ENCODE data around the gene CTBP2.

CTBP2 gene

GRCh38 chr10:125037145-125037877 is 123.1 kb downstream of the CTBP2 start:
- no peak for DNase-seq

- no peak for DNase-seq
These were observed 124.6 kb downstream of the CTBP2 start for GRCh38 chr10:125035588-125036295.

DNA sequence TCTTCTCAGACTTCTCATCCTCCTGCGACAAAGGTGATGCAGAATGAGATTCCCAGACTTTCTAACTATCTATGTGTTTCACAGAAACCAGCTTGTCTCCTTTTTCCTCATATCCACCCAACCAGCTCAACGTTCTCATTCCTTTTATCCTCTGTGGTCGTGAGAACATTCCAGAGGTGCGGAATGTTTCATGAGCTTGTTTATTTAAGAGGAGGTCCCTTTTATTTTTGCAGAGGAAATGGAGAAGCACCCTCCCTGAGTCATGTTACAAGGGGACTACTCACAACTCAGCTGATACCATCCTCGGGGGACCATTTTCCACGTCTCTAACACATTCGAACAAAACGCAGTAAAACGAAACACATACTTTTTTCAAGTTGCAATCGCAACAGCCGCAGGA is 125.2 kb downstream of the CTBP2 start:
- DNase-seq: no peak

DNA sequence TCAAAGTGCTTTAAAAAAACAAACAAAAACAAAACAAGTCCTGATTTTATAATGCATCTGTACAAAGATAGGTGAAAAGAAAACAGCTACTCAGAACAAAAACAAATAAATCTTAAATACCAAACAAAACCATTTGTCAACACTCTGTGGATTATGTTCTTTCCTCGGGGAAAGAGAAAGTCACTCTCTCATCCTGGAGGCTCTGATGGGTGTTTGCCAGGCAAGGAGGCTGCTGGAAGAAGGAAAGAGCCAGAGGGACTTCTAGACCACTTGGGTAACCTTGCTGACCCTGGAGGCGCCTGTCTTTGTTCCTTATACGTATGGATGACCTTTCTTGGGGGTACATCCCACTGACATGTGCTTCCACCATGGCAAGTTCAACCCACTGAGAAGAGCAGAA is 125.7 kb downstream of the CTBP2 start:
- no peak for DNase-seq

DNA sequence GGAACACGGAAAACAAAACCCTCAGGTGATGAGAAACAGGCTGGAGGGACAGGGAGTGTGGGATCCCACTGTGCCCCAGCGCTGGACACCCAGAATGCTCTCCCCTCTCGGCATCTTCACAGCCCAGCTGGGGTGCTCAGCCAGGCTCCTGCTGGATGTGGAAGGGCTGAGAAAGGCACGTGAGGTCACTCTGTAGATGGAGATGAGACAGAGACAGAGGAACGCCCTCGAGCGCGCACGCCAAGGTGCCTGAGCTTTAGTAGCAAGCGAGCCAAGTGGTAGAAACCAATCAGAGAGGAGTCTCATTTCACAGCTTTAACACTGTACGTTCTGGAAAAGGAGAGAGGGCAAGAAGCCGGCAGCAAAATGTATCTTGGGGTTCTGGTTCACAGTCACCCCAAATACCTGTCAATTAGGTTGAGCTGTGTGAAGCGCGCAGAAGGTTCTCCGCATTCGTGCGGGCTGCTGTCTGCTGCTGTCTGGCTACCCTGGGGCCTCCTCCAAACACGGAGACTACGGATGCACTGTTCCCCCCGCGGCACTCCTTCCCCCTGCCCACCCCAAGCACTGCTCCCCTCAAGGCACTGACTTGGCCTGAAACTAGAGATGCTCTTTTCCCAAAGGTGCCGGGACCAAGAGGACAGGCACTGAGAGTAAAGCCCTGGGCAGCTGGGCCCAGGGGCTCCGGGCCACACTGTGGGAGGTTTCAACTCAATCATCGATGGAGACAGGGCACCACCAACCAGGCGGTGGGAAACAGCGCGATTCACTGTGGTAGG is 127.0 kb downstream of the CTBP2 start:
- no peak for DNase-seq

DNA sequence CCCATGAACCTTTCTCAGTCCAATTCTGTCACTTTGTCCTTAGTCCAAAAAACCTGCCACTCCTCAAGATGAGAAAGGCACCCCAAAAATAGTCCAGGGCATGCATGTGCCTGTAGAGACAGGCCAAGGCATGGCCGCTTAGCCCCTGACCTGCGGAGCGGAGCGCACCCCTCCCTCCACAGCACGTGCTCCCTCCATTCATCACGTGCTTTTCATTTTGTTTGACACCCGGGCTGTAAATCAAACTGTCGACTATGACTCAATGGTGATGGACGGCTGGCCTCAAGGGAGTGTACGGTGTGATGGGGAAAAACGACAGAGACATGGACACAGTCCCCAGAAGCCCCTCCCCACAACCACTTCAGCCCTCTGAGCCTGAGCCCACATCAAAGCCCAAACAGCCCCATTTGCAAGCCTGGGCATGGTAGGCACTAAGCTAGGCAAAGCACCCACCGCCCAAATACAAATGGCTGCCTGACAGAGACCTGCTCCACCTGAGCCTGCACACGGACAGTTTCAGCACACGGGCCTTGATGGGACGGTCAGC is 127.8 kb downstream of the CTBP2 start:
- no peak for DNase-seq

DNA sequence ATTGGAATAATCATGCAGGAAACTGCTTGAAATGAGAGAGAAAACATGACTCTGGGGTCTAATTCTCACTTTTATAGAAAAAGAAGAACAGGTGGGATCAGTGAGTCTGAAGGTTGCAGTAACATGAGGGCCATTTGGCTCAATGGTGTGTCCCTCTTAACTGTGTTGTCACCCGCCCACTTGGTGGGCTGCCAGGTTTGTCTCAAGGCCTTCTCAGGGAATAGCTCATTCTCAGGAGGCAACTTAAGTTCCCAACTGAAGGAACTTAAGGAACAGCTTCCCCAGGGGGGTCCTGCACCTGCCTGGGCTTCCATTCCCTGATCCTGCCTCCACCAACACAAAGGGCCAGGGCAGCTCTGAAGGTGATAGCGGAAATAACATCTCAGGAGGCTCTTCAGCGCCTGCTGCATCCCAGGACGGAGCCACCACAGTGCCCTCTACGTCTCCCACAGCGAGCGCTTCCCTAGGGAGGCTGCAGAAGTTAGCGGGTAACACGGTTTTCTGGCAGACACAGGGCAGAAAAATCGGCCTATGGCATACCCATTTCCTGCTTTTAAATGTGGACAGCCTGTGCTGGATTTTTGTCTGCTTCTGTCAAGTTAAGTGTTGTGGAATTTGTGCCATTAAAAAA is 129.7 kb downstream of the CTBP2 start:
- no peak for DNase-seq

DNA sequence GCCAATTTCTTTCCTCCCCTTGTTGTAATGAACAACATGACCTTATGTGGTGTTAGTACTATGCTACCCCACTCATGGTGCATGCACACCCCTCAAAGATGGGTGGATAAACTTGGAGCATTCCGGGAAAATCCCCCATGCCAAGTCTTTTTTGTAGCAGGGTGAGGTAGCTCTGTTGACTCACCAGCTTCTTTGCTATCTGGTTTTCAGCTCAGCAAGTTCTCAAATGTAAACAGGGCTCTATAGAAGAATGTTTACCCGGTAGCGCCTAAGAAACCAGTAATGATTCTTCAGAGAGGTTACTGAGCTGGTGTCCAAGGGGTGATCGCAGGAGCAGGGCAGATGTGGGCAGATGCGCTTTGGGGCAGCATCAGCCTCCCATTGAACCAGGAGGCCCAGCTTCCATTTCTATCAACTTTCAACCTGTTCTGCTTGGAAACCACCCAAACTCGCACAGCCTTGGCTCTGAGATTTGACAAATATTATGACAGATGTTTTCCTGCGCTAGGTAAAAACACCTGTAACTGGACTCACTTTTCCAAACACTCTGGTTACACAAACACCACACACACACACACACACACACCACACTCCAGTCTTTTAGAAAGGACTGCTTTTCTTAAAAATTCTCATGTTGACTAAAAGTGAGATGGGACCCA is 130.7 kb downstream of the CTBP2 start:
- no peak for DNase-seq

- DNase-seq: no peak
These were observed 132.2 kb downstream of the CTBP2 start for GRCh38 chr10:125027871-125028869.

GRCh38 chr10:125026974-125027735 is 133.2 kb downstream of the CTBP2 start:
- no peak for DNase-seq

GRCh38 chr10:125026036-125026931 is 134.1 kb downstream of the CTBP2 start:
- no peak for DNase-seq

DNA sequence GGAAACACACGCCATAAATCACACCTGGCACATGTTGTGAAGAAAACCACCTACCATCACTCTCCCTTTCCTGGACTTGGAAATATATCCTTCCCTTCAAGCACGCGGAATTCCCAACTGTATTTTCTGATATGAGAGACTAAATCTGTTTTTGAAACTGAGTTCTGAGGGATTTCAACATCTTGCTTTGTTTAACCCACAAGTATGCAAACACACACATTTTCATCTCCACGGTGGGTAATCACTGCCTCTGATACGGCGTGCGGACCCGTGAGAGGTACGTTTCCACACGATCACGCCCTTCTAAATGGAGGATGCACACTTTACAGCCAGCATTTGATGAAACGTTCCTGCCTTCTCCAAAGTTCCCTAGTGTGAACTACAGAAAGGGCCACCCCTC is 135.0 kb downstream of the CTBP2 start:
- no peak for DNase-seq

- DNase-seq: no peak
These were observed 135.7 kb downstream of the CTBP2 start for GRCh38 chr10:125024497-125025234.

- no peak for DNase-seq
These were observed 136.4 kb downstream of the CTBP2 start for GRCh38 chr10:125023862-125024496.

DNA sequence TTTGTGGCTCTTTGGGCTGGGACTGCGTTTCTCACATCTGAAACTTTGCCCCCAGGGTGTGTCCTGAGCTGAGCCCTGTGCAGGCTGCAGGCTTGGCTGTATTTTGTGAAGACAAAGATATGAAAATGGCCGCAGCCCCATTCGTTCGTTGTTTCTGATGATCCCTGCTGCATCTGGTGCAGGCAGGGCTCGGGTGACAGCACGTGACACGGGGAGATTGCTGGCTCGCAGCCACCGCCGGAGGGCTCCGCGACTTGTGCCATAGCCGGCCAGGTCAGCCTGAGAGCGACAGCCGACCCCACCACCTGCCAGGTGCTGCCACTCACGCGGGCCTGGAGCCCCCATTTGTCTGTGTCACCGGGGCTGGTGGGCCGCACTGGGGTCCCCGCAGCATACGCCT is 137.1 kb downstream of the CTBP2 start:
- DNase-seq: no peak

- no peak for DNase-seq
These were observed 137.7 kb downstream of the CTBP2 start for GRCh38 chr10:125022671-125023070.

- DNase-seq: no peak
These were observed 138.5 kb downstream of the CTBP2 start for GRCh38 chr10:125021686-125022344.

All from central memory CD4-positive, alpha-beta T cell (primary cell).